ENCODE data around the gene LIX1L. TPM values are rescaled to one million over a fixed set of nuclear protein-coding genes. Genes with fewer than 3 reads are reported as not detected.

The LIX1L gene
- total and polyA plus RNA-seq, 2 of the 13 experiments (the other 11 are each of a cell fraction or from before 2014, with no cell fraction given), result 8.1 to 24.9 TPM

- TF ChIP-seq ZNF597 (CRISPR knock-in tag; IDR thresholded peaks at IDR 0.05) (no peak), ZNF580 (CRISPR knock-in tag; IDR thresholded peaks at IDR 0.05; ENCODE audit: borderline replicate concordance, low read depth) (no peak), HMGA1 (CRISPR knock-in tag; conservative IDR thresholded peaks at IDR 0.05) (no peak), SOX5 (CRISPR knock-in tag; IDR thresholded peaks at IDR 0.05; ENCODE audit: borderline replicate concordance) (no peak), CCAR2 (optimal IDR thresholded peaks at IDR 0.05; ENCODE audit: low read depth, low read length) (no peak), ZNF451 (CRISPR knock-in tag; IDR thresholded peaks at IDR 0.05) (peak; percentile 25; the same call in 1 of the 2 replicates), ZNF546 (CRISPR knock-in tag; conservative IDR thresholded peaks at IDR 0.05) (no peak; the same call in 1 of the 2 replicates), MAFK (conservative IDR thresholded peaks at IDR 0.05 in 1 of 2, IDR thresholded peaks at IDR 0.05 in 1 of 2; ENCODE audit: low read length in 2 of 2) (no peak), ZBTB3 (CRISPR knock-in tag; IDR thresholded peaks at IDR 0.05; ENCODE audit: borderline replicate concordance, low read depth) (no peak), NR0B2 (CRISPR knock-in tag; IDR thresholded peaks at IDR 0.05) (no peak), ZSCAN30 (CRISPR knock-in tag; IDR thresholded peaks at IDR 0.05) (no peak), ZNF572 (CRISPR knock-in tag; IDR thresholded peaks at IDR 0.05) (peak; percentile 81; the same call in 1 of the 2 replicates), TOPORS (CRISPR knock-in tag; IDR thresholded peaks at IDR 0.05) (no peak), WIZ (CRISPR knock-in tag; IDR thresholded peaks at IDR 0.05) (no peak), ZNF792 (CRISPR knock-in tag; IDR thresholded peaks at IDR 0.05) (0 out of 2 replicates have a peak, but pooled peaks have one; percentile 25), ZMYM2 (CRISPR knock-in tag; IDR thresholded peaks at IDR 0.05) (no peak), CHCHD3 (CRISPR knock-in tag; IDR thresholded peaks at IDR 0.05) (no peak), ZNF839 (CRISPR knock-in tag; IDR thresholded peaks at IDR 0.05; ENCODE audit: borderline replicate concordance) (no peak), PRPF4 (IDR thresholded peaks at IDR 0.05; ENCODE audit: low read depth, low read length, poor library complexity, severe bottlenecking) (no peak), ZBTB21 (CRISPR knock-in tag; IDR thresholded peaks at IDR 0.05) (no peak), ZNF747 (CRISPR knock-in tag; IDR thresholded peaks at IDR 0.05; ENCODE audit: borderline replicate concordance) (no peak), HMG20A (CRISPR knock-in tag; IDR thresholded peaks at IDR 0.05; ENCODE audit: borderline replicate concordance) (no peak), KLF6 (CRISPR knock-in tag; IDR thresholded peaks at IDR 0.05) (no peak)
- TF ChIP-seq, protein P1, sequence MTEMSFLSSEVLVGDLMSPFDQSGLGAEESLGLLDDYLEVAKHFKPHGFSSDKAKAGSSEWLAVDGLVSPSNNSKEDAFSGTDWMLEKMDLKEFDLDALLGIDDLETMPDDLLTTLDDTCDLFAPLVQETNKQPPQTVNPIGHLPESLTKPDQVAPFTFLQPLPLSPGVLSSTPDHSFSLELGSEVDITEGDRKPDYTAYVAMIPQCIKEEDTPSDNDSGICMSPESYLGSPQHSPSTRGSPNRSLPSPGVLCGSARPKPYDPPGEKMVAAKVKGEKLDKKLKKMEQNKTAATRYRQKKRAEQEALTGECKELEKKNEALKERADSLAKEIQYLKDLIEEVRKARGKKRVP (CRISPR knock-in tag; IDR thresholded peaks at IDR 0.05), result no peak
- TF ChIP-seq, protein P2, sequence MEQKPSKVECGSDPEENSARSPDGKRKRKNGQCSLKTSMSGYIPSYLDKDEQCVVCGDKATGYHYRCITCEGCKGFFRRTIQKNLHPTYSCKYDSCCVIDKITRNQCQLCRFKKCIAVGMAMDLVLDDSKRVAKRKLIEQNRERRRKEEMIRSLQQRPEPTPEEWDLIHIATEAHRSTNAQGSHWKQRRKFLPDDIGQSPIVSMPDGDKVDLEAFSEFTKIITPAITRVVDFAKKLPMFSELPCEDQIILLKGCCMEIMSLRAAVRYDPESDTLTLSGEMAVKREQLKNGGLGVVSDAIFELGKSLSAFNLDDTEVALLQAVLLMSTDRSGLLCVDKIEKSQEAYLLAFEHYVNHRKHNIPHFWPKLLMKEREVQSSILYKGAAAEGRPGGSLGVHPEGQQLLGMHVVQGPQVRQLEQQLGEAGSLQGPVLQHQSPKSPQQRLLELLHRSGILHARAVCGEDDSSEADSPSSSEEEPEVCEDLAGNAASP (CRISPR knock-in tag; IDR thresholded peaks at IDR 0.05; ENCODE audit: borderline replicate concordance), result 0 out of 2 replicates have a peak, but pooled peaks have one; percentile 41
These were observed 2.8 kb upstream of the LIX1L start (continued) for GRCh38 chr1:145960468-145961108.

All from HepG2 (cell line).